Endometrial microvascular endothelial cells (primary cell): ENCODE results near the gene RAD51B. TPM values are rescaled to one million over a fixed set of nuclear protein-coding genes. Genes with fewer than 3 reads are reported as not detected.
"Not testable (repeated sequence)": the region's sequence is repeated elsewhere in the genome, so short reads cannot be mapped to it uniquely, and the experiment has no call there.

Source experiments
- in situ Hi-C: cut with HindIII; loops from 2 replicates; pipeline ENCODE4 v1.10.0; 2017; ENCODE audit warnings: low sequenced_read_pairs, low pct_unique_long_range_greater_than_20kb; ENCODE audit errors: inconsistent ontology term
- total RNA-seq: library from RNA; depleted of rRNA; stranded (reverse); fragments of >200 nt; gene quantifications from one replicate; pipeline ENCODE4 v1.2.3, GENCODE V29; 2015; ENCODE audit errors: inconsistent ontology term

The RAD51B gene
- total RNA-seq, 1 donor from 2014 or later, result 16.4 TPM

DNA sequence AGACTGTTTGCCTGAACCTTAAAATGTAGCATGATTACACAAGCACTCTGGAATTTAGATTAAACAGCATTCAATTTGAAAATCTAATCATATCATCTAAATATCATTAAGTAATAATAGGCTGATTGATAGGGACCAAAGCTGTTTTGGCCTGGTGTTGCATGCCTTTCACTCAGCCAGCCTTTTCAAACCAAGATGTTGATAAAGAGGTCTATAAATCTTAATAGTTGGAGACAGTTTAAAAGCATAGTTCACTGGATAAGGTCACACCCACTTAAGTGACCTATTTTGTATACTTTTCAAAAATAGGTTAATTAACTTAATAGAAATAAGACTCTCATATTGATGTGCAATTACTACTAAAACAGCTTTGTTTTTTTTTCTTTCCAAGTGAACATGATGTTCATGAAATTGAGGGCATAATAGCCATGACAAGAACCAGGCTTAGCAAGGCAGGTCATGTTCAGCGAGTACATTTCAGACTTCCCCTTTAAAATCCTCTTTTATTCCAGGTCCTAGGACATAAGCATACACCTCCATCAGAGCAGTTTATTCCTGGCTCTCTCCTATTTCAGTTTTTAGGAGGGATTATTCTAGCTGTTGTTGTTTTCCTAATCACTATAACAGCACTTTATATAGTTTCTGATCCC lies 349.0 kb downstream of the RAD51B start:
- in situ Hi-C loops, result no loop called here

DNA sequence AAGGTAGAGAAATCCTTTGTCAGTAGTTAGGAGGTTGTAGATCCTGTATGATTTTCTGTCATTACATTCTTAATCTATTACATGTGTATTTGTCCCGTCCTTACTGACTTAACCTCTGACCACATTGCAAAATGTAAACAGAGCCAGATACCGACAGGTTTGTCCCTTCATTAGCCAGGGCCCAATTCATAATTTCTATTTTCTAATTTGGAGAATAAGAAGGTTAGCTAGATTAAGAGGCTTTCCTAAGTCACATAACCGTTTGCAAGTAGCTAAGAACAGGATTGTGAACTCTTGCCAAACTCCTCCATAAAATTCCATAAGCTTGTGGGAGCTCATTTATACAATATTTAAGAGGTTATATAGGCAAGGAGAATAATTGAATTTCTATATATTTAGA lies 352.6 kb downstream of the RAD51B start:
- in situ Hi-C loops, result no loop called here

DNA sequence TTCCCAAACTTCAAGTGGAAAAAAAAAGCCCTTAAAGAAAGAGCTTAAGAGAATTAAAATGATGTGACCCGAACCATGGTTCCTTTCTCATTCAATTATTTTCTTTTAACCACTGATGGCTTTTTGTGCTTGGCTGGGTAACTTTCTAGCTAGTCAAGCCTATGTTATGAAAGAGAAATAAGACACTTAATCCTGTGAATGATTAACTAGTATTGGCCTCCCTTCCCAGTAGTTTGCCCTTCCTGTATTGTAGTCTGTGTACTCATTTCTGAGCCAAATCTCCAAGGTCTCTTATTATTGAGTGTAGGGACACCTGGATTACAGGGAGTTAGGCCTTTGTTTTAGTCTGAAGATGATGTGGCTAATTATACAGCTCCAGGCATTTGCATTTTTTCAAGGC lies 353.0 kb downstream of the RAD51B start:
- in situ Hi-C loops, result no loop called here

DNA sequence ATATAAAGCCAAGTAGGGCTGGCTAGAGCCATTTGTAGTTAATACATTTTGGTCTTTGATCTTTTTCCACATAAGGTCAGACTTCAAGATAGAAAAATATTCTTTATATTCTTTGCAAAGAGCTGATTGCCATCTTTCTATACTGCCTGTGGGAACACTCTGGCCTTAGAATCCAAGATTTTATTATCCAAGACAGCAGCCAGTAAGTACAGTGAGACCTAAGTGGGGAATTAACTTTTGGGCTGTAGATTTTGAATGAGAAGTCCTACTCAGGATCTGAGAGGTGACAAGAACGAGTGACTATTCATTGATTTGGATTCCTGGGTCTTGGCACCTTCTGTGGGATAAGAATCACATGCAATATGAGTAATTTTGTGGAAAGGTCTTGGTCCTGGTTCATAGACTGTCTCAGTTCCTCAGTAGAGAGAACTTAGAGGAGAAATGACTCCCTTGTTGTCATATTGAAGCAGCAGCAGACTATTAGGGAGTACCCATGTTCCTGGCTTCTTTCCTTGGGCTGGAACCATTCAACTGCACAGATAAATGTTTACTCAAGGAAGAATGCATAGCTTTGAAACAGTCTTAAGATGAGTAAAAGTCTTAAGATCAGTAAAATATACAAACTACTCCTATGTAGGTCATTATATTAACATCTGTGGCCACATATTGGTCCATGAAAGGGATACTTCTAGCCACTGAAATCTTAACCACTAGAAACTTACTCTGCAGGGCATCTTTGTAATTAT lies 353.8 kb downstream of the RAD51B start:
- in situ Hi-C loops, result no loop called here

DNA sequence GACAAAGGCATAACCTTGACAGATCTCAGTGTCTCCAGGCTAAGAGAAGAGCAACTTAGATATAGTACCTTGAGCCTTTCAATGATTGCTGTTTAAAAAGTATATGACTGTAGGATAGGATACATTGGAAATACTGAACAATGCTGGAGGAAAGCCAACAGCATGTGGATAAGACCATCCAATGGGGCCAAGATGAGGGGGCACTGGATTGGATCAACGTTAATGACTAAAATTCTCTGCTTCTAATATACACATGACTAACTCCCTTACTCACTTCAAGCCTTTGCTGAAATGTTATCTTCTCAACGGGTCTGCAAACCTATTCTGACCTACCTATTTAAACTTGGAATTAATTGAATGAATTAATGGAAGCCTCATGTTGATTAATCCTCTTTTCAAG lies 354.9 kb downstream of the RAD51B start:
- in situ Hi-C loops, result no loop called here

DNA sequence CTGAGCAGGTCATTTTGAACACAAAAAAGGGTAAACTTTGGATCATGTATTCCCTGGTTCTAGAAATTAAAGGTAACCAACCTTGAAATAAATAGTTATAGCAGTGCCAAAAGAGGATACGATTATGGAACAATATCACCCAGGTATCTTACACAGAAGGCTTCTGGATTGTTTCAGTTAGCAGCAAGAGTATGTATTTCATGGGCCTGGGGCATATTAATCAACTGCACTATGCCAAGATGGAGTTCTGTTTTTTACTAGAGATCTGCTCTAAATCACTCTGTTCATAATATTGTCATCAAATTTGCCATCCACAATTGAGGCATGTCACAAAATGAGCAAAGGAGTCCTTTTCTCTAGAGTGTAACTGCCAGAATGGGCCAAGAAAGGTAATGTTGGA lies 357.1 kb downstream of the RAD51B start:
- in situ Hi-C loops, result no loop called here

DNA sequence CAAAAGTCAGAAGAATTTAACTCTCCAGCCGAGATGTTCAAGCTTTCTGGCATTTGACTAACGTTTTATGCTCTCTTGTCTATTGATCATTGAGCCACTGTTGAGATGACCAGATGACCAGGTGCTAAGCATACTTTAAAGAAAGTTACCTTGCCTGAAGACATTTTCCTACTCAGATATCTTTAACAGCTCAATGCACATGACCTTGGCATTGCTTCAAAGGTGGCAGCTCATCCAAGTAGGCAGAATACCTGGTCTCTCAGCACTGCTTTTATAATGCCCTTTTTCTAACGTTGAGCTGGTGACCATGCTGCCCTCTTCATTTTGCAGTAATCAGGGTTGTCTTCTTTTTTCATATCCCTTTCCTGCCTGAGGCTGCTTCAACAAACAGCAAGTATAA lies 358.1 kb downstream of the RAD51B start:
- in situ Hi-C loops, result no loop called here

DNA sequence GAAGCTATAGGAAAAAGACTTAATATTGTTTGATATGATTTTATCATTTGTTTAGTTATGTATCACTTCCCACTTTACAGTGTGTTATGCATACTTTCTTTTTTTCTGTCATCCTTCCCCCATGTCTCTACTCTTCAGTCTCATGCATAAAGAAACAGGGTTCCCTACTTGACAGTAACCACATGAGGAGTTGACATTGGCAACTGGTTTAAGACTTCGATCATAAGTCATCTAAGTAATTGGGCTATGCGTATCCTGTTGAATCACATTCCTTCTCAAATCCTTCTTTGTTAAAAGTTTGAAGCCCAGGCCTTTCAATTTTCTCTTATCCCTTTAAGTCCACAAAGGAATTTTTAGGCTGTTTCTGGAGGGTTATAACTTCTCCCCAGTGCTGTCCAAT lies 358.7 kb downstream of the RAD51B start:
- in situ Hi-C loops, result no loop called here

DNA sequence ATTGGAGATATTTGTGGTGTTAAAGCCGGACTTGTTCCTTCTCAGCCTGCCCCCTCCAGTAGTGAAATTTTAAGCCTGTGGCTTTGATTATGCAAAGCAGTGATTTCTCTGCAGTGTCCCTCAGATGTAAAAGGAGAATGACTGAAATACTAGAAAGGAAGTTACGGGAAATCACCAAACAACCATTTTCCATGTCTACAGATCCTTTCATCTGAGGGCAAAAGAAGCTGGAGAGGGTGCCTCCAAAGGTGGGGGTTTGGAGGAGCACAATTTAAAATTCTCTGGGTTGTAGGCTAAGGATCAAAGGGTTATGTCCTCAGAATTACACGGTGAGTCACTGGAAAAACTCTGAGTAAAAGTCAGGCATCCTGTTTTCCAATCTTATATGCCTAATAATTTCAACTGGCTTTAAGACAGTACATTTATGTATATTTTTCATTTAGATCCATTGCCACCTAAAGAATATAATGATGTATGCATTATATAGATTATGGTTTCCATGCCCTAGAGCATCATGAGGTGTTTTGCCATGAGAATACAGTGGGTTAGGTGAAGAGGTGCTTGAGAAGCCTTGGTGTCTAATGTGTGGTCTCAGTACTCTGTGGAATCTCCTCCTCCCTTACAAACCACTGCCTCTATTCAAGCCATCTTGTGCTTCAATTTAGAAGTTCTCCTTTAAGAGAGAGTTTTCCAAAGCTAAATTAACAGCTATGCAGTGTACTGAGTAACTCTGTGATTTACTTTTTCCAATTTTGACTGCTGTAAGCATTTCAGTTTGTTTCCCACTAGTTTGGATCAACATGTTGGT lies 362.1 kb downstream of the RAD51B start:
- in situ Hi-C loops, result no loop called here

DNA sequence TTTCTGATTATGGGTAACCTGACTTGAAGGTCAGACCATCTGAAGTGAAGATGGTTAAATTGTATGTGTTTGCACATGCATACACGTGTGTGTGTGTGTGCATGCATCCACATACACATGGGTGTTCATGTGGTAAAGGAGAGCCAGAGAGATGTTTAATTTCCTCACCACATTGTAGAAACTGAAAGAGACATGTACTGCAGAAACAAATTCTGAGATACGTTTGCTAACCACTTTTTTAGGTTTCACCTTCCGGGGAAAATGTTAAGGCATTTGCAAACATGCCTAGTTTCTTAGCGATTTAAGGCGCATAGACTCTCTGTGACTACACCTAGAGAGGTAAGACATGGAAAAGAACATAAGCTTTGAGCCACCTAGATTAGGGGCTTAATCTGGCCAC lies 362.9 kb downstream of the RAD51B start:
- in situ Hi-C loops, result no loop called here

DNA sequence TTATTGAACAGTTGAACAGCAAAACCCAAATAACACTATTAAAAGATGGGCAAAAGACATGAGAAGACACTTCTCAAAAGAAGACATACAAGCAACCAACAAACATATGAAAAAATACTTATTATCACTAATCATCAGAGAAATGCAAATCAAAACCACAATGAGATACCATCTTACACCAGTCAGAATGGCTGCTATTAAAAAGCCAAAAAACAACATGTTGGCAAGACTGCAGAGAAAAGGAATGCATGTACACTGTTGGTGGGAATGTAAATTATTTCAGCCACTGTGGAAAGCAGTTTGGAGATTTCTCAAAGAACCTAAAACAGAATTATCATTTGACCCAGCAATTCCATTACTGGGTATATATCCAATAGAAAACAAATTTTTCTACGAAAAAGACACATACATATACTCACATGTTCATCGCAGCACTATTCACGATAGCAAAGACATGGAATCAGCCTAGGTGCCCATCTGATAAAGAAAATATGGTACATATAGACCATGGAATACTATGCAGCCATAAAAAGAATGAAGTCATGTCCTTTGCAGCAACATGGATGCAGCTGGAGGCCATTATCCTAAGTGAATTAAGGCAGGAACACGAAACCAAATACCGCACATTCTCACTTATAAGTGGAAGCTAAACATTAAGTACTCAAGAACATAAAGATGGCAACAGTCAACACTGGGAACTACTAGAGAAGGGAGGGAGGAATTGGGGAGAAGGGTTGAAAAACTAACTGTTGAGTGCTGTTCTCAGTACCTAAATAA lies 367.1 kb downstream of the RAD51B start:
- in situ Hi-C loops, result not testable (repeated sequence)

DNA sequence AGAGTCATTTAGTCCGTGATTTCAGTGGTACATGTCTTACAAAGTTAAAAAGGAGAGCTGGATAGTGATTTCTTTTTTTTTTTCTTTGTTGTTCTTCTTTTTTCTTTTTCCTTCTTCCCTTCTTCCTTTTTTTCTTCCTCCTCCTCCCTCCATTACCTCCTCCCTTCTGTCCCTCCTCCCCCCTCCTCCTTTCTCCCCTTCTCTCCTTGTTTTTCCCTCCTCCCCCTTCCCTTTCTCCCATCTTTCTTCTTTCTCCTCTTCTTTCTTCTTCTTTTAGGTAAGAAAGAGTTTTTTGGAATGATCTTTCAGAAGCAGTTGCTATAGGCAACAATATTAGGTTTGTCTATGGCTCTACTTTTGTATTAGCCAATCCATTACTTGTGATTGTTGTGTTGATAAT lies 368.6 kb downstream of the RAD51B start:
- in situ Hi-C loops, result no loop called here

DNA sequence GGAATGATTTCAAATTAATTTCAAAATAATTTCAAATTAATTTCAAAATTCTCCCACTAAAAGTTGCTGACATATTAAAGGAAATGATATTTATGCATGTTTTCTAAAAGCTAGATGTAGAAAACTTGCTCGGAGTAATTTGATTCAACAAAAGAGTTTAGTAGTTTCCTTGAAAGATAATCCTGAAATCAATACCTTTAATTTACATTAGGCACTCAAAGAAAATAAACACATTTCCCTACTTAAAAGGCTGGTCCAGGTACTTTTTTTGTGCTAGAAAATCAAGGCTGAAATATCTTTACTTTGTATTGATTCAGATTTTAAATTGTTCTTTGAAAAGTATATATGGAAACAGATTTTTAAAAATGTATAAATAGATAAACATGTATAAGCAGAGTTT lies 370.5 kb downstream of the RAD51B start:
- in situ Hi-C loops, result no loop called here

DNA sequence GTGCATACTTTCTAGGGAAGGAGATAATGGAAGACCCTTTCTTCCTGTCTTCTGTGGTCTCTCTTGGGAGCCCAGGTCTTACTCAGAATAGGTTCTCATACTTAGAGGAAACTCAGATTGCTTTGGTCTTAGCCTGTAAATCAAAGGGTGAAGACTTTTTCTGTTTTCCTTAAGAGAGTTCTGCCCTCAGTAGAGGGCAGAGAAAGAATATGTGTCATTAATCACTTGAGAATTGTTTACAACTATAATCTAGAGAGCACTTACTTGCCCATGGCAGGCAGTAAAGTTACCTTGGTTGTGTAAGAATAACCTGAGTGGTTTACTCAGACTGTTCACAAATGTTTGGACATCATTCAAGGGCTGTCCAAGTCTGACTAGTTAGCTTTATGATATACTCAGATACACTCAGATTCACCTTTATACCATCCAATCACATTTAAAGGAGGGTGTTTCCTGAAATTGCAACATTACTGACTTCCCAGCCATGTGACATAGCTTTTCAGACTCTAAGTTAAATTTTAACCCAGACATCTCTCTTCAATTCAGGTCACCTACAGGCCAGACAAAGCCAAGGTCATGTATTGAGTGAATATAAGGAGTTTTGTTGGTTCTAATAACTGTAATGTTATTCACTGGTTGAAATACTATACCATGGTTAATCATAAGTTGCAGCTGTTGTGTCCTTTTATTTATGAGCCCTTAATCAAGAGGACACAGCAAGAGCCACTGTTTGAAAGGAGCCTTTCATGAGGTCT lies 372.2 kb downstream of the RAD51B start:
- in situ Hi-C loops, result no loop called here

DNA sequence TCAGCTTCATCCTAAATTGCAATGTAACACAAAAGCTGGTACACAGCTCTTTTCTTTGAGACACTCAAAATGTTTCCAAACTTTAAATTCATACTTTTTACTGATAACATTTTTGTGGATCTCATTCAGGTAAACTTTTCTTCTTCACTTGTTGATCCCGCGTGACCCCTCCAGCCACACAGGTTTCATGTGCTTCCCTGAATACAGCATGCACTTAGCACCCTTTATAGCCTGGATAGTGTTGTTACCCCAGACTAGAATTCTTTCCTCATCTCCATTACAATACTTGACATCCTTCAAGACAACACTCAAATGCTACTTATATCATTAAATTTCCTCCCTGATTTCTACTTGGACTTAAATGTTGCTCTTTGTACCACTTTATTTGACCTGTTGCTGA lies 373.4 kb downstream of the RAD51B start:
- in situ Hi-C loops, result no loop called here

DNA sequence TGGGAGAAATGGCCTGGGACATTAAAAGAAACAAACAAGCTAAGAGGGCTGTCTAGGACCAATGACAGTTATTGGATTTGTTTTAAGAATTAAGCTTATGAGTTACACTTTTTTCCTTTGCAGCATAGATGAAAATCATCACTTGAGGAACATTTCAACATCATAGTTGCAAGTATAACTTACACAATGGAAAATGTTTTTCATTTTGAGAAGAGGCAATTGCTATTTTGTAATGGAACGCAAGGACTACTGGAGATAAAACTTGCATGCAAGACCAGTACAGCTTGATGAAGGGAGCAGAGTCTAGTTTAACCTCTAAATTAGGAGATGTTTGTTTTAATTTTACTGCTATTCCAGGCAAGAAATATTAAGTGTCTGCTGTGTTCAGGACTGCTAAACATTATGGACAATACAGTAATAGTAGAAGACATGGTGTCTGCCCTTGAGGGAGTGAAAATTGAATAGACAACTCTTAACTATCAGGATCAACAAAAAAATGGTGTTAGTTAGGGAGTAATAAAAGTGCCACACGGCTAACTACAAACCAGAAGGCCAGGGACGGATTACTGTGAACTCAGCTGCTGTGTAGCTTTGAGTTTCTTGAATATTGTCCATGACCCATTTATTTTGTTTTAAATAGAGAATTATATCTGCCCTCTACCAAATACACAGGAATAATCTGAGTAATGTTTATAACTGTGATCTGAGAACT lies 374.5 kb downstream of the RAD51B start:
- in situ Hi-C loops, result no loop called here

DNA sequence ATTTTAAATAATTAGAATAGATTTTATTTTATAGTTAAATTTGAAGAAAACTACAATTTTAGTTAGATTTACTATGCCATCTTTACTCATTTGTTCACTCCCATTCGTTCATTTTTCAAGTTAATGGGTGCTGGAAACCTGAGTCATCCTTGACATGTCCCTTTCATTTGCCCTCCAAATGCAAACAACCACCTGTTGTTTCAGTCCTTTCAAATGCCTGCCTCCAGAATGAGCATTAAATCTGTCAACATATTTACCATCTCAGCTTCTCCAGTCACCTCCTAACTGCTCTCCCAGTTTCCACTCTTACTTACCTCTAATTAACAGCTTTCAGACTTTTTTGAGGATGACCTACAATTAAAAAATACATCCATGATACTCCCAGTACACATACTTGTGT lies 375.5 kb downstream of the RAD51B start:
- in situ Hi-C loops, result no loop called here
